Measurements from ENCODE around the gene TFDP1. TPM values are rescaled to one million over a fixed set of nuclear protein-coding genes. Genes with fewer than 3 reads are reported as not detected.

TFDP1 gene
- total and polyA plus RNA-seq, 8 donors = 27.3 to 207 (median 56.3) TPM

DNA sequence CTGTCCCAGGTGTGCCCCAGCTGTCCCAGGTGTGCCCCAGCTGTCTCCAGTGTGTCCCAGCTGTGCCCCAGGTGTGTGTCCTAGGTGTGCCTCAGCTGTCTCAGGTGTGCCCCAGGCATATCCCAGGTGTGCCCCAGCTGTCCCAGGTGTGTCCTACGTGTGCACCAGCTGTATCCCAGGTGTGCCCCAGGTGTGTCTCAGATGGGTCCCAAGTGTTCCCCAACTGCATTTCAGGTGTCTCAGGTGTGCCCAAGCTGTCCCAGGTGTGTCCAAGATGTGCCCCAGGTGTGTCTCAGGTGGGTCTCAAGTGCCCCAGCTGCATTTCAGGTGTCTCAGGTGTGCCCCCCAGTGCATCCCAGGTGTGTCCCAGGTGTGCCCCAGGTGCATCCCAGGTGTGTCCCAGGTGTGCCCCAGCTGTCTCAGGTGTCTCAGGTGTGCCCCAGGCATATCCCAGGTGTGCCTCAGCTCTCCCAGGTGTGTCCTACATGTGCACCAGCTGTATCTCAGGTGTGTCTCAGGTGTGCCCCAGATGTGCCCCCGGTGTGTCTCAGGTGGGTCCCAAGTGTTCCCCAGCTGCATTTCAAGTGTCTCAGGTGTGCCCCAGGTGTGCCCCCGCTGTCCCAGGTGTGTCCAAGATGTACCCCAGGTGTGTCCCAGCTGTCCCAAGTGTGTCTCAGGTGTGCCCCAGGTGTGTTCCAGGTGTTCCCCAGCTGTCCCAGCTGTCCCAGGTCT lies 81.2 kb downstream of the TFDP1 start:
- WGBS, 5 donors = 86 to 96% (median 90%) methylated on average over 2 to 3 of the region's 3 CpGs
- peak in 1 of 2 donors; percentile 20 for DNase-seq
- no peak overlapping the region for H3K4me3 ChIP-seq
- peaks cover 0 to 18% (median 0%) of the 10 kb centered on the region in 3 donors for H3K27me3 ChIP-seq
- peaks cover 10 to 21% (median 12%) of the 10 kb centered on the region in 4 donors for H3K4me1 ChIP-seq
- peak overlapping the region in 1 of 5 donors; percentile 61 for H3K27ac ChIP-seq
- TF ChIP-seq, protein P1, sequence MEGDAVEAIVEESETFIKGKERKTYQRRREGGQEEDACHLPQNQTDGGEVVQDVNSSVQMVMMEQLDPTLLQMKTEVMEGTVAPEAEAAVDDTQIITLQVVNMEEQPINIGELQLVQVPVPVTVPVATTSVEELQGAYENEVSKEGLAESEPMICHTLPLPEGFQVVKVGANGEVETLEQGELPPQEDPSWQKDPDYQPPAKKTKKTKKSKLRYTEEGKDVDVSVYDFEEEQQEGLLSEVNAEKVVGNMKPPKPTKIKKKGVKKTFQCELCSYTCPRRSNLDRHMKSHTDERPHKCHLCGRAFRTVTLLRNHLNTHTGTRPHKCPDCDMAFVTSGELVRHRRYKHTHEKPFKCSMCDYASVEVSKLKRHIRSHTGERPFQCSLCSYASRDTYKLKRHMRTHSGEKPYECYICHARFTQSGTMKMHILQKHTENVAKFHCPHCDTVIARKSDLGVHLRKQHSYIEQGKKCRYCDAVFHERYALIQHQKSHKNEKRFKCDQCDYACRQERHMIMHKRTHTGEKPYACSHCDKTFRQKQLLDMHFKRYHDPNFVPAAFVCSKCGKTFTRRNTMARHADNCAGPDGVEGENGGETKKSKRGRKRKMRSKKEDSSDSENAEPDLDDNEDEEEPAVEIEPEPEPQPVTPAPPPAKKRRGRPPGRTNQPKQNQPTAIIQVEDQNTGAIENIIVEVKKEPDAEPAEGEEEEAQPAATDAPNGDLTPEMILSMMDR (IDR thresholded peaks at IDR 0.05) = no peak
- intact Hi-C loops (cut with DNase I; ENCODE audit: low total_unique reads) = no loop called here
- peaks cover 0 to 12% (median 2%) of the 10 kb centered on the region in 4 donors for H3K9me3 ChIP-seq
- no peaks in the 10 kb centered on the region for H3K36me3 ChIP-seq

GRCh38 chr13:113666329-113666670 lies 81.7 kb downstream of the TFDP1 start:
- 71 to 100% (median 93%) methylated on average over 2 of the region's 2 CpGs for WGBS, 5 donors
- Histone ChIP-seq H3K27me3 (peaks cover 0 to 19% (median 0%) of the 10 kb centered on the region in 3 donors), H3K9me3 (peaks cover 0 to 6% (median 1%) of the 10 kb centered on the region in 4 donors), H3K27ac (no peak overlapping the region), H3K4me1 (peaks cover 10 to 21% (median 12%) of the 10 kb centered on the region in 4 donors), H3K36me3 (no peaks in the 10 kb centered on the region), H3K4me3 (no peak overlapping the region)
- intact Hi-C loops (cut with DNase I; ENCODE audit: low total_unique reads) = no loop called here
- DNase-seq = peak in 1 of 2 donors; percentile 11
- TF ChIP-seq EP300 (IDR thresholded peaks at IDR 0.05) (no peak), POLR2AphosphoS5 (IDR thresholded peaks at IDR 0.05) (no peak), POLR2A (IDR thresholded peaks at IDR 0.05) (no peak)
- TF ChIP-seq, protein P1 (IDR thresholded peaks at IDR 0.05) = no peak

DNA sequence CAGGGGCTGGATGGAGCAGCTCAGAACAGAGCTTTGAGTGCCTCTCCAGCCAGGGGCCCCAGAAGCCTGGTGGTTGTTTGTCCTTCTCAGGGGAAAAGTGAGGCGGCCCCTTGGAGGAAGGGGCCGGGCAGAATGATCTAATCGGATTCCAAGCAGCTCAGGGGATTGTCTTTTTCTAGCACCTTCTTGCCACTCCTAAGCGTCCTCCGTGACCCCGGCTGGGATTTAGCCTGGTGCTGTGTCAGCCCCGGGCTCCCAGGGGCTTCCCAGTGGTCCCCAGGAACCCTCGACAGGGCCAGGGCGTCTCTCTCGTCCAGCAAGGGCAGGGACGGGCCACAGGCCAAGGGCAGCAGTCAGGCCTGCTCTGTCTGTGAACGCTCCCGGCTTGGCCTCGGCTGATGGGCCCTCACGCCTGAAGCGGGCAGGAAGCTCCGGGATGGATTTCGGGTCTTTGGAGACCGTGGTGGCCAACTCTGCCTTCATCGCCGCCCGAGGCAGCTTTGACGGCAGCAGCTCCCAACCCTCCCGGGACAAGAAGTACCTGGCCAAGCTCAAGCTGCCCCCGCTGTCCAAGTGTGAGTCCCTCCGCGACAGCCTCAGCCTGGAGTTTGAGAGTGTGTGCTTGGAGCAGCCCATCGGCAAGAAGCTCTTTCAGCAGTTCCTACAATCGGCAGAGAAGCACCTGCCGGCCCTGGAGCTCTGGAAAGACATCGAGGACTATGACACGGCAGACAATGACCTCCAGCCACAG lies 82.6 kb downstream of the TFDP1 start, which contains the start of gene GRK1:
Gene GRK1, plus strand, starts transcription at position 269 of the 751 bp plus-strand sequence. Its CDS starts 168 bp downstream, at position 437.
- Histone ChIP-seq H3K4me1 (peaks cover 10 to 21% (median 12%) of the 10 kb centered on the region in 4 donors), H3K9me3 (no peaks in the 10 kb centered on the region), H3K36me3 (no peaks in the 10 kb centered on the region), H3K27me3 (peaks cover 0 to 19% (median 0%) of the 10 kb centered on the region in 3 donors), H3K27ac (peak within 1 kb of the TSS in 1 of 5 donors; percentile 61), H3K4me3 (no peak within 1 kb of the TSS)
- WGBS, 5 donors = 80 to 91% (median 87%) methylated on average over 22 to 32 of the region's 32 CpGs
- intact Hi-C loops (cut with DNase I; ENCODE audit: low total_unique reads) = no loop called here
- no peak for TF ChIP-seq POLR2A (IDR thresholded peaks at IDR 0.05)
- TF ChIP-seq POLR2AphosphoS5 (IDR thresholded peaks at IDR 0.05) = no peak
- TF ChIP-seq, protein P1 (IDR thresholded peaks at IDR 0.05) = no peak
- no peak for TF ChIP-seq EP300 (IDR thresholded peaks at IDR 0.05)
- DNase-seq = peak in 1 of 2 donors; percentile 22

GRCh38 chr13:113667771-113668490 lies 83.4 kb downstream of the TFDP1 start:
- no peak for TF ChIP-seq EP300 (IDR thresholded peaks at IDR 0.05)
- TF ChIP-seq, protein P1 (IDR thresholded peaks at IDR 0.05) = no peak
- intact Hi-C loops (cut with DNase I; ENCODE audit: low total_unique reads) = no loop called here
- no peaks in the 10 kb centered on the region for H3K9me3 ChIP-seq
- 87 to 94% (median 92%) methylated on average over 28 to 29 of the region's 29 CpGs for WGBS, 5 donors
- H3K4me3 ChIP-seq = no peak overlapping the region
- no peaks in the 10 kb centered on the region for H3K36me3 ChIP-seq
- DNase-seq = peak in 1 of 2 donors; percentile 23
- peaks cover 10 to 21% (median 12%) of the 10 kb centered on the region in 4 donors for H3K4me1 ChIP-seq
- no peak overlapping the region for H3K27ac ChIP-seq
- H3K27me3 ChIP-seq = peaks cover 0 to 19% (median 0%) of the 10 kb centered on the region in 3 donors
